ENCODE results near the gene PPA2.
"Not testable (repeated sequence)": the region's sequence is repeated elsewhere in the genome, so short reads cannot be mapped to it uniquely, and the experiment has no call there.

Gene PPA2

DNA sequence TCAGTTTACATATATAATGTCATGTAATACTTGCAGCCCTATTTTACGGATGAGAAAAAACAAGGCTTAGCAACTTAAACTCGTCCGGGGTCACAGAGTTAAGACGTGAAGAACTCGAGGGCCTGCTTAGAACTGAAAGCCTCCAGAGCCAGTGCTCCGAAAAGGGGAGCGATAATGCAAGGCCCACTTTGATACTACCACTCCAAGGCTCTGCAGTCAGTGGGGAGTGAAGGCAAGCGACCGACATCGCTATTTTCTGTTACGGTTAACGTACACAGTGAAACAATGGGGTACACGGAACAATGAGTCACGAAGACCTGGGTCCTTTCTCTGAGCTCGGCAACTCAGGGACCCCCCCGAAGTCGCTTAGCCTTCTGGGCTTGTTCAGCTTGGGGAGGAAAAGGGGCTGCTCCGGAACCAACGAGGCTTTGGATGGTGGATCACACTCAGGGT, 965 bp downstream of the PPA2 start:
- Histone ChIP-seq H3K9me3 (ENCODE audit: control insufficient read depth, low read length) (no peaks in the 10 kb centered on the region), H3K4me1 (ENCODE audit: control insufficient read depth, insufficient read depth, low read length) (peaks cover 10% of the 10 kb centered on the region), H3K27me3 (ENCODE audit: control insufficient read depth, insufficient read depth, low read length) (no peaks in the 10 kb centered on the region), H3K4me3 (ENCODE audit: low read length) (peak overlapping the region; percentile 79), H3K9ac (ENCODE audit: low read length) (peak overlapping the region; percentile 98), H3K36me3 (ENCODE audit: control insufficient read depth, insufficient read depth, low read length) (no peaks in the 10 kb centered on the region)

DNA sequence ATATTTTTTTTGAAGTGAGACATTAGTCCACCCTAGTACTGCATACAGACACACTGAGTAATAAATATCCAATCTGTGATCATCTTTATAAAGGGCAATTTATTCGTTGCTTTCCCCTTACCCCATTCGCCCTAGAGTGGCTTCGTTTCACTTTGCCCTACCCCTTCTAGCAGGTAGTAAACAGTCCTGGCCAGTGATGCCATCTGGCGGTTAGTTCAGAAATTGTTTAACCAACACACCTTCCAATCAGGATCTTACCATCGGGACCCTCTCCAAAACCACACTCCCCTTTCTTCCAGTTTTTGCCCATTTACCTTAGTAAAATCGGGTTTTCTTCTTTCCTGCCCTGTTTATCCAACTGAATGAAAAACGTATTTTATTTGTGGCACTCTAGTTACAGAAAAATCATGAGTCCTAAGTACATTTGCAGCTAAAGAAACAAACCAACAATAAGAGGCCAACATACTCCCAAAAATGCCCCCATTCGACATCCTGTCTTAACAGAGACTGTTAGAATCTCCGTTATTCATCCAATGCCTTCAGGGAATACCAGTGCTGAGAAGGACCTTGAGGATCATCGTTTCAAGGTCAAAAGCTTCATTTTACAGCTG, 2.2 kb downstream of the PPA2 start:
- peaks cover 10% of the 10 kb centered on the region for H3K4me1 ChIP-seq (ENCODE audit: control insufficient read depth, insufficient read depth, low read length)
- H3K4me3 ChIP-seq (ENCODE audit: low read length): peak overlapping the region; percentile 10
- H3K36me3 ChIP-seq (ENCODE audit: control insufficient read depth, insufficient read depth, low read length): no peaks in the 10 kb centered on the region
- H3K9ac ChIP-seq (ENCODE audit: low read length): peak overlapping the region; percentile 98
- H3K27me3 ChIP-seq (ENCODE audit: control insufficient read depth, insufficient read depth, low read length): no peaks in the 10 kb centered on the region
- no peaks in the 10 kb centered on the region for H3K9me3 ChIP-seq (ENCODE audit: control insufficient read depth, low read length)

DNA sequence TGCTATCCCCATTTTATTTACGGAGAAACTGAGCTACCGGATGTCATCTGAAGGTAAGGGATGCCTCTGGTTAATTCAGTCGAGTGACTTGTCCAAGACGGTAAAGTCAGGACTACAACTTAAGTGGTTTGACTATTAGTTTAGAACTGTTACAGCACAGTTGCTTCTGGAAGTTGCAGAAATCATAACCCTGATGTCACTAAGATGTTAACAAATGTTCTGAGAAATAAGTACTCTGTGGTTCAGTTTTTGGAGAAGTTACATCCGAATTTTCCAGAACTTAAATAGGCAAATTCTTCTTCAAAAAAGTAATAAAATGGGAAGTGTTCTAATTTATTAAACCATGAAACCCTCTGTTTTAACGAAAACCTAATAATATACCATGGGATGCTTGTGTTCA, 3.1 kb downstream of the PPA2 start:
- H3K27me3 ChIP-seq (ENCODE audit: control insufficient read depth, insufficient read depth, low read length): no peaks in the 10 kb centered on the region
- H3K4me3 ChIP-seq (ENCODE audit: low read length): no peak overlapping the region
- no peak overlapping the region for H3K9ac ChIP-seq (ENCODE audit: low read length)
- no peaks in the 10 kb centered on the region for H3K9me3 ChIP-seq (ENCODE audit: control insufficient read depth, low read length)
- no peaks in the 10 kb centered on the region for H3K36me3 ChIP-seq (ENCODE audit: control insufficient read depth, insufficient read depth, low read length)
- H3K4me1 ChIP-seq (ENCODE audit: control insufficient read depth, insufficient read depth, low read length): peaks cover 10% of the 10 kb centered on the region

DNA sequence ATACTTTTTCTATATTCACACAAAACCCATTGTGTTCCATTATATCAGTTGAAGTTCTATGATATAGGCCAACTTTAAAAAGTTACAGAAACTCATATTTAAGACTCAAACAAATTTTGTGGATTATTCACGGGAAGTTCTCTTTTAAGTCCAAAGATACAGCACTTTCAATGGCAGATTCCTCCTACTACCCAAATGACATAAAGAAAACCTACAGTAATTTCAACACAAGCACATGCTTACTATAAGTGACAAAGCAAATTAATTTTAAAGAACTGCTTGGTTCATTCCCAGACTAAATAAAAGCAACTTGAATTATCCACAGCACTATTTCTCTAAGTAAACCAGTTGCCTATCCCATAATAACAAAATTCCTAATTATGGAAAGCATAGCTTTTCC, 4.1 kb downstream of the PPA2 start:
- no peaks in the 10 kb centered on the region for H3K9me3 ChIP-seq (ENCODE audit: control insufficient read depth, low read length)
- H3K4me1 ChIP-seq (ENCODE audit: control insufficient read depth, insufficient read depth, low read length): peaks cover 10% of the 10 kb centered on the region
- H3K36me3 ChIP-seq (ENCODE audit: control insufficient read depth, insufficient read depth, low read length): no peaks in the 10 kb centered on the region
- no peak overlapping the region for H3K4me3 ChIP-seq (ENCODE audit: low read length)
- no peak overlapping the region for H3K9ac ChIP-seq (ENCODE audit: low read length)
- H3K27me3 ChIP-seq (ENCODE audit: control insufficient read depth, insufficient read depth, low read length): no peaks in the 10 kb centered on the region

DNA sequence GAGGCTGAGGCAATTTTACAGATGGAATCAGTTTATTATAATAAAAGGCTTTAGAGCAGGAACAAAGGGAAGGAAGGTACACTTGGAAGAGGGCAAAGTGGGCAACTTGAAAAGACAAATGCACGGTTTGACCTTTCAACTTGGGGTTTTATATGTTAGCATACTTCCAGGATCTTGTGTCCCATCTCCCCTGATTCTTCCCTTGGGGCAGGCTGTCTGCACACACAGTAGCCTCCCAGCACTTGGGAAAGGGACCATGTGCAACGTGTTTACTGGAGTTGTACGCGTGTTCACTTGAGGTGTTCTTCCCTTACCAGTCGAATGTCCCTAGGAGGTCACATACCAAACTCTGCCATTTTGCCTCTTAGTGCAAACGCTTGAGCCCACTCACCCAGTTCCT, 7.3 kb downstream of the PPA2 start:
- Histone ChIP-seq H3K9ac (ENCODE audit: low read length) (no peak overlapping the region), H3K9me3 (ENCODE audit: control insufficient read depth, low read length) (no peaks in the 10 kb centered on the region), H3K4me3 (ENCODE audit: low read length) (no peak overlapping the region), H3K27me3 (ENCODE audit: control insufficient read depth, insufficient read depth, low read length) (no peaks in the 10 kb centered on the region), H3K4me1 (ENCODE audit: control insufficient read depth, insufficient read depth, low read length) (peaks cover 3% of the 10 kb centered on the region), H3K36me3 (ENCODE audit: control insufficient read depth, insufficient read depth, low read length) (no peaks in the 10 kb centered on the region)

DNA sequence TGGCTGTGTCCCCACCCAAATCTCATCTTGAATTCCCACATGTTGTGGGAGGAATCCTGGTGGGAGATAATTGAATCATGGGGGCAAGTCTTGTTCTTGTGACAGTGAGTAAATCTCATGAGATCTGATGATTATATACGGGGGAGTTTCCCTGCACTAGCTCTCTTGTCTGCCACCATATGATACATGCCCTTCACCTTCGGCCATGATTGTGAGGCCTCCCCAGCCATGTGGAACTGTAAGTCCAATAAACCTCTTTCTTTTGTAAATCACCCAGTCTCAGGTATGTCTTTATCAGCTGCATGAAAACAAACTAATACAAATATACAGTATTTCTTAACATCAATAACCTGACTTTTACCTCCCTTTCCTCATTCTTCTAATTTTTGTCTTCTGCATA, 9.3 kb downstream of the PPA2 start:
- not testable (repeated sequence) for H3K36me3 ChIP-seq (ENCODE audit: control insufficient read depth, insufficient read depth, low read length); H3K4me3 ChIP-seq (ENCODE audit: low read length); H3K9ac ChIP-seq (ENCODE audit: low read length); H3K9me3 ChIP-seq (ENCODE audit: control insufficient read depth, low read length); H3K4me1 ChIP-seq (ENCODE audit: control insufficient read depth, insufficient read depth, low read length); H3K27me3 ChIP-seq (ENCODE audit: control insufficient read depth, insufficient read depth, low read length)

DNA sequence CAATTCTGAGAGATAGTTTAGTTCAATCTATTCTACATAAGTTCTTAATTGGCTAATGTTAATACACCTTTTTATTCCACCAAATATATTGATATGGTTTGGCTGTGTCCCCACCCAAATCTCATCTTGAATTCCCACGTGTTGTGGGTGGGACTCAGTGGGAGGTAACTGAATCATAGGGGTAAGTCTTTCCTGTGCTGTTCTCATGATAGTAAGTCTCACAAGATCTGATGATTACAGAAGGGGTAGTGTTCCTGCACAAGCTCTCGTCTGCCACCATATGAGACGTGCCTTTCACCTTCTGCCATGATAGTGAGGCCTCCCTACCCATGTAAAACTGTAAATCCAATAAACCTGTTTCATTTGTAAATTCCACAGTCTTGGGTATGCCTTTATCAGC, 11.3 kb downstream of the PPA2 start:
- Histone ChIP-seq H3K4me1 (ENCODE audit: control insufficient read depth, insufficient read depth, low read length) (peaks cover 9% of the 10 kb centered on the region), H3K9ac (ENCODE audit: low read length) (no peak overlapping the region), H3K4me3 (ENCODE audit: low read length) (no peak overlapping the region), H3K9me3 (ENCODE audit: control insufficient read depth, low read length) (no peaks in the 10 kb centered on the region), H3K36me3 (ENCODE audit: control insufficient read depth, insufficient read depth, low read length) (no peaks in the 10 kb centered on the region), H3K27me3 (ENCODE audit: control insufficient read depth, insufficient read depth, low read length) (no peaks in the 10 kb centered on the region)

DNA sequence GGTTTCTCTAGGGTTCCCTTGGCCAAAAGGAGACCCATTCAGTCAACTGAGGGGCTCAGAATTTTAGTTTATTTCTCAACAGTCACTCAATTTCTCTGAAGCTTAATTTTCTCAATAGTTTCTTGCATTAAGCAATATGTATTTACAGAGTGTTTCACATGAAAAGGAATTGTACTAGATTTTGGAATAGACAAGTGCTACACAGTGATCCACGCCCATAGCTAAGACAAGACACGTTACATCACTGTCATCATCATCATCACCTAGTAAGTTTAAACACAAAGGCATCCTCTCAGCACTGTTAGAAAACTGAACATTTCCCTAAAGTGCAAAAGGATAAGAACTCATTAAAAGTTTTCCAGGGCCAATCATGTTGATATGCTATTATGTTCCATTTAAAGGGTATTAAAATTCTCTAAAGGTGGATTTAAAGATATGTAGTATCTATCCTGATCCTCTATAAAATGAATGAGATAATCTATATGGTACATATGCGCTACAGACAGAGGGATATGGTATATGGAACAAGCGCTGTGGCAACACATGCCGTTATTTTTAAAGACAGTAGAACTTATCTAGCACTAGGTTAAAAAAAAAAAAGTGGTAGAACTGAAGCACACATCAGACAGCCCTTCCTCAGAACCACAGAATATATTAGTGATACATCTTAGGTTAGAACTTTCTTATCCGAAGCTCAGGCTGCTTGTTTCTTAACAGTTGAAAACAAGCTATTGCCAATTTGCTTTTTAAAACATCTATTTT, 12.1 kb downstream of the PPA2 start:
- no peaks in the 10 kb centered on the region for H3K27me3 ChIP-seq (ENCODE audit: control insufficient read depth, insufficient read depth, low read length)
- no peaks in the 10 kb centered on the region for H3K36me3 ChIP-seq (ENCODE audit: control insufficient read depth, insufficient read depth, low read length)
- no peak overlapping the region for H3K4me3 ChIP-seq (ENCODE audit: low read length)
- H3K9ac ChIP-seq (ENCODE audit: low read length): no peak overlapping the region
- H3K9me3 ChIP-seq (ENCODE audit: control insufficient read depth, low read length): no peaks in the 10 kb centered on the region
- peaks cover 9% of the 10 kb centered on the region for H3K4me1 ChIP-seq (ENCODE audit: control insufficient read depth, insufficient read depth, low read length)

DNA sequence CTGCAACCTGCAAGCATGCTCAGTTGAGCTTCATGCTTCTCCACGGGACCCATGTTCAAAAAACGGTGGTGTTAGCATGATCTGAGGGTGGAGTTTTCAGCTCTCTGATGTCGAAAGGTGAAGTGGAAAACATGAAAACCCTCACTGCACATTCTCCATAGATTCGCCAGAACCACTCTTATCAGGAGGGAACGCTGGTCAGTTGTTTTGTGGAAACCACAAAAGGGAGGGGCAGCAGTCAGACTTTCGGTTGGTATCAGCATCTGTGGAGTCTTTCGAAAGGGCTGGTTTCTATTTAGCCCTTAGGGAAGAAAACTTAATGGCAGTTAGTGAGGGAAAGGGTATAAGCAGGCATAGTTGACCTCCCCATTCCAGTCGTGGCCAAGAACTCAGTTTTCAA, 12.6 kb downstream of the PPA2 start:
- no peaks in the 10 kb centered on the region for H3K9me3 ChIP-seq (ENCODE audit: control insufficient read depth, low read length)
- peaks cover 9% of the 10 kb centered on the region for H3K4me1 ChIP-seq (ENCODE audit: control insufficient read depth, insufficient read depth, low read length)
- no peaks in the 10 kb centered on the region for H3K36me3 ChIP-seq (ENCODE audit: control insufficient read depth, insufficient read depth, low read length)
- H3K4me3 ChIP-seq (ENCODE audit: low read length): no peak overlapping the region
- no peak overlapping the region for H3K9ac ChIP-seq (ENCODE audit: low read length)
- H3K27me3 ChIP-seq (ENCODE audit: control insufficient read depth, insufficient read depth, low read length): no peaks in the 10 kb centered on the region

DNA sequence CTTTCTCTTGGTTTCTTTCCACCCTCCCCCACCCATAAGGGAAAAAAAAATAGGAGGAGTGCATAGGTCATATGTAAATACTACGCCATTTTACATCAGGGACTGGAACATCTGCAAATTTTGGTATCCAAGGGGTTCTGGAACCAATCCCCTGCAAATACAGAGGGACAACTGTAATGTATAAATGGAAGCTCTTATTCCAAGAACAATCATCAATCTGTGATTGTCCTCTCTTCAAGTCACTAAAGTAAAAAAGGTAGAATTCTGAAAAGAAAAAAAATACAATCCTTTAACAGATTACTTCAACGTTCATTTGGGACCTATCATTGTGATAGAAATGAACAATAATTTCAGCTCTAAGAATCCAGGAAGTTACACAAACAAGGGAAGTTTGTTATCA, 13.6 kb downstream of the PPA2 start:
- Histone ChIP-seq H3K9me3 (ENCODE audit: control insufficient read depth, low read length) (no peaks in the 10 kb centered on the region), H3K4me1 (ENCODE audit: control insufficient read depth, insufficient read depth, low read length) (peaks cover 9% of the 10 kb centered on the region), H3K27me3 (ENCODE audit: control insufficient read depth, insufficient read depth, low read length) (no peaks in the 10 kb centered on the region), H3K4me3 (ENCODE audit: low read length) (no peak overlapping the region), H3K9ac (ENCODE audit: low read length) (no peak overlapping the region), H3K36me3 (ENCODE audit: control insufficient read depth, insufficient read depth, low read length) (no peaks in the 10 kb centered on the region)

DNA sequence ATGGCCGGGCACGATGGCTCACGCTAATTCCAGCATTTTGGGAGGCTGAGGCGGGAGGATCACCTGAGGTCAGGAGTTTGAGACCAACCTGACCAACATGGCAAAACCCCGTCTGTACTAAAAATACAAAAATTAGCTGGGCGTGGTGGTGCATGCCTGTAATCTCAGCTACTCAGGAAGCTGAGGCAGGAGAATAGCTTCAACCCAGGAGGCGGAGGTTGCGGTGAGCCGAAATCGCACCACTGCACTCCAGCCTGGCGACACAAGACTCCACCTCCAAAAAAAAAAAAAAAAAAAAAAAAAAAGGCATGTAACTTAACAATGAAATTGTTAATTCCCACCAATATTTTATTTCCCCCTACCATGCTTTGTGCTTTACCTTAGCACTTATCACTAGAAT, 15.3 kb downstream of the PPA2 start:
- H3K4me3 ChIP-seq (ENCODE audit: low read length); H3K27me3 ChIP-seq (ENCODE audit: control insufficient read depth, insufficient read depth, low read length); H3K9me3 ChIP-seq (ENCODE audit: control insufficient read depth, low read length); H3K36me3 ChIP-seq (ENCODE audit: control insufficient read depth, insufficient read depth, low read length); H3K4me1 ChIP-seq (ENCODE audit: control insufficient read depth, insufficient read depth, low read length); H3K9ac ChIP-seq (ENCODE audit: low read length): not testable (repeated sequence)

DNA sequence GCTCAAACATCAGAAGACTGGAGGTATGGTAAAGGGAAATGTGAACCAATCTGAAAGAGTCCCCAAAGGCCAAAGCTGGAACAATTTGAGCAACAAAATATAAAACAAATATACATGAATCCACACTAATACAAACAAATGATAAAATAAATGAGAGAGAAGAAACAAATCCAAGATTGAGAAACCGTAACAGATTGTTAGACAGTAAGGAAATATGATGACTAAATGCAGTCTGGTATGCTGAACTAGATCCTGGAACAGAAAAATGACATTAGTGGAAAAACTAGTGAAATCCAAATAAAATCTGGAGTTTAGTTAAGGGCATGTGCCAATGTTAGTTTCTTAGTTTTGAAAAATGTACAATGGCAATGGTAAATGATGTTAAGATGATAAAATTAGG, 15.9 kb downstream of the PPA2 start:
- Histone ChIP-seq H3K36me3 (ENCODE audit: control insufficient read depth, insufficient read depth, low read length) (no peaks in the 10 kb centered on the region), H3K9ac (ENCODE audit: low read length) (no peak overlapping the region), H3K27me3 (ENCODE audit: control insufficient read depth, insufficient read depth, low read length) (no peaks in the 10 kb centered on the region), H3K4me1 (ENCODE audit: control insufficient read depth, insufficient read depth, low read length) (peaks cover 9% of the 10 kb centered on the region), H3K4me3 (ENCODE audit: low read length) (no peak overlapping the region), H3K9me3 (ENCODE audit: control insufficient read depth, low read length) (no peaks in the 10 kb centered on the region)
